Suprapubic skin (tissue), 4 donors: ENCODE measurements around the gene IMMP2L. TPM values are rescaled to one million over a fixed set of nuclear protein-coding genes. Genes with fewer than 3 reads are reported as not detected.

ENCODE experiments used
- DNase-seq, 2 donors: peaks; one replicate each; pipeline ENCODE4 v3.0.0-alpha.2; 2019; ENCODE audit warnings: low spot score in 2 of 2
- H3K27ac ChIP-seq: fragments of 200-600 bp; sonication (generic); one replicate; pipeline ENCODE4 v1.5.1; 2019
- H3K27me3 ChIP-seq: fragments of 200-600 bp; sonication (generic); one replicate; pipeline ENCODE4 v1.5.1; 2019
- H3K36me3 ChIP-seq: fragments of 200-600 bp; sonication (generic); one replicate; pipeline ENCODE4 v1.5.1; 2019
- H3K4me1 ChIP-seq: fragments of 200-600 bp; sonication (generic); one replicate; pipeline ENCODE4 v1.5.1; 2019
- H3K4me3 ChIP-seq: fragments of 200-600 bp; sonication (generic); one replicate; pipeline ENCODE4 v1.5.1; 2019; ENCODE audit warnings: mild to moderate bottlenecking
- H3K9me3 ChIP-seq: fragments of 200-600 bp; sonication (generic); one replicate; pipeline ENCODE4 v1.5.1; 2019
- EP300 ChIP-seq: sonication (generic); formaldehyde crosslinking; IDR thresholded peaks from one replicate; pipeline ENCODE4 v1.6.1; 2017; ENCODE audit warnings: antibody characterized with exemption
- POLR2A ChIP-seq, 2 donors: fragments of 450-650 bp; IDR thresholded peaks; one replicate each; pipeline ENCODE4 v1.6.1; 2017; ENCODE audit warnings: antibody characterized with exemption in 2 of 2, mild to moderate bottlenecking in 2 of 2, moderate library complexity in 2 of 2
- POLR2AphosphoS5 ChIP-seq, 3 donors: sonication (generic); formaldehyde crosslinking; IDR thresholded peaks; one replicate each; pipeline ENCODE4 v1.6.1; 2017; ENCODE audit warnings: antibody characterized with exemption in 3 of 3
- WGBS: methylation state at CpG from one replicate; pipeline ENCODE4 v1.1.5; 2018; 5-methylcytosine and 5-hydroxymethylcytosine counted together
- total RNA-seq, 4 donors: library from RNA; depleted of rRNA; stranded (reverse); fragments of >200 nt; gene quantifications; one replicate each; pipeline ENCODE4 v1.1.0, GENCODE V29; 2016
- TF ChIP-seq, protein P1 (sequence below), 2 donors: fragments of 200-600 bp in 1 of 2; fragments of 450-650 bp in 1 of 2; sonication (generic) in 1 of 2; IDR thresholded peaks; one replicate each; pipeline ENCODE4 v1.5.1; 2016 to 2019; ENCODE audit warnings: antibody characterized with exemption in 2 of 2, mild to moderate bottlenecking in 1 of 2, moderate library complexity in 1 of 2

Gene IMMP2L
- total RNA-seq, 4 donors from 2014 or later: 10.6 to 20.6 (median 14.6) TPM

DNA sequence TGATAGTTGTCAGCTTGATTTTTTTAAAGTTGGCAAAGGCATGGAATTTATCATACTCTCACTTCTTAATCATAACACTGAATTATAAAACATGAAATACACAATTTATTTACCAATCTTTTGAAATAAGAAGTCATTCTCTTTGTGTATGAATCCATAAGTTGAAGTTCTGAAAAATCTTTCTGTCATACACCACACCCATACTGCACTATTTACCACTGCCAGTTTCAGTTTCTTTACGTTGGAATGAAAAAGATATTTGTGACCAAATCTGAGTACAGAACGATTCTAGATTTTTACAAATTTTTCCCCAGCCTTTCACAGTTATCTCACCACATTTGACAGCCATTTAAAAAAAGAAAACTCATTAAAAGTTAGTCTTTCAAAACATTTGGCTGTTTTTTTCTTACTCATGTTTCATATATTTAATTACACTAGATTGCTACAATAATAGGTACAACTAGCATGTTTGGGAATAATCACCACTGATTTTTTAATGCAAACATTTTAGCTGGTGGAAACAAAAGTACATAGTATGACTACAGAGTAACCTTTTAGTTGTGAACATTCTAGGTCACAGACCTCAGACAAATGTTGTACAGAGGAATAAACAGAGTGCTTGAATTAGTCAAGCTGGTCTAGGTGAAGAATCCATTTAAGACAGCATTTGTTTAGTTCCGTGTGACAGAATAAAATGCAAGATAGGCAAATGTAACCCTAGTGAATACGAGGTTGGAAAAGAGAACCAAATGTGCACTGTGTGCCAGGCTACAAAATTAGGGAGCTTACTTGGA lies 656.3 kb downstream of the IMMP2L start:
- H3K4me1 ChIP-seq: no peaks in the 10 kb centered on the region
- H3K27ac ChIP-seq: no peak overlapping the region
- WGBS: 85% methylated on average over 4 of the region's 4 CpGs
- no peaks in the 10 kb centered on the region for H3K36me3 ChIP-seq
- no peak for TF ChIP-seq EP300
- TF ChIP-seq, protein P1, sequence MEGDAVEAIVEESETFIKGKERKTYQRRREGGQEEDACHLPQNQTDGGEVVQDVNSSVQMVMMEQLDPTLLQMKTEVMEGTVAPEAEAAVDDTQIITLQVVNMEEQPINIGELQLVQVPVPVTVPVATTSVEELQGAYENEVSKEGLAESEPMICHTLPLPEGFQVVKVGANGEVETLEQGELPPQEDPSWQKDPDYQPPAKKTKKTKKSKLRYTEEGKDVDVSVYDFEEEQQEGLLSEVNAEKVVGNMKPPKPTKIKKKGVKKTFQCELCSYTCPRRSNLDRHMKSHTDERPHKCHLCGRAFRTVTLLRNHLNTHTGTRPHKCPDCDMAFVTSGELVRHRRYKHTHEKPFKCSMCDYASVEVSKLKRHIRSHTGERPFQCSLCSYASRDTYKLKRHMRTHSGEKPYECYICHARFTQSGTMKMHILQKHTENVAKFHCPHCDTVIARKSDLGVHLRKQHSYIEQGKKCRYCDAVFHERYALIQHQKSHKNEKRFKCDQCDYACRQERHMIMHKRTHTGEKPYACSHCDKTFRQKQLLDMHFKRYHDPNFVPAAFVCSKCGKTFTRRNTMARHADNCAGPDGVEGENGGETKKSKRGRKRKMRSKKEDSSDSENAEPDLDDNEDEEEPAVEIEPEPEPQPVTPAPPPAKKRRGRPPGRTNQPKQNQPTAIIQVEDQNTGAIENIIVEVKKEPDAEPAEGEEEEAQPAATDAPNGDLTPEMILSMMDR (IDR thresholded peaks at IDR 0.05): no peak
- no peak for TF ChIP-seq POLR2A (IDR thresholded peaks at IDR 0.05)
- TF ChIP-seq POLR2AphosphoS5 (IDR thresholded peaks at IDR 0.05): no peak
- H3K4me3 ChIP-seq: no peak overlapping the region
- H3K9me3 ChIP-seq: no peaks in the 10 kb centered on the region
- no peaks in the 10 kb centered on the region for H3K27me3 ChIP-seq
- no peak for DNase-seq

GRCh38 chr7:110898516-110898915 lies 663.8 kb downstream of the IMMP2L start:
- Histone ChIP-seq H3K4me1 (no peaks in the 10 kb centered on the region), H3K27me3 (no peaks in the 10 kb centered on the region), H3K4me3 (no peak overlapping the region), H3K9me3 (no peaks in the 10 kb centered on the region), H3K36me3 (no peaks in the 10 kb centered on the region), H3K27ac (no peak overlapping the region)
- TF ChIP-seq, protein P1 (IDR thresholded peaks at IDR 0.05): no peak
- no peak for TF ChIP-seq POLR2A (IDR thresholded peaks at IDR 0.05)
- TF ChIP-seq EP300: no peak
- no peak for TF ChIP-seq POLR2AphosphoS5 (IDR thresholded peaks at IDR 0.05)
- no peak for DNase-seq

DNA sequence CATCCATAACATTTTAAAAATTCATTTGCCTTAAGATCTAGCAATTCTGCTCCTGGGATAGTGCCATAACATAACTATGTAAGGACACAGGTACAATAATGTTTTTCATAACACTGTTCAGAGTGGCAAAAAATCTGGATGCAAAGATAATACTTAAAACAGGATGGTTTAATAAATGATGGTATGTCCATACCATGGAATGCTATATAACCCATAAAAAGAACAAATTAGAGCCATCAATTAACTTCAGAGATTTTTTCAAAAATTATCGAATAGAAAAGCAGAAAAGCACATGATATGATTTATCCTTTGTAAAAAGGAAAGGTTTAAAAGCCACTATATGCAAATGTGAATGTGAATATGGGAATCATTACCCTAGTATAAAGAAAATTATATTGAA lies 664.8 kb downstream of the IMMP2L start:
- no peaks in the 10 kb centered on the region for H3K4me1 ChIP-seq
- TF ChIP-seq EP300 (no peak), POLR2A (IDR thresholded peaks at IDR 0.05) (no peak), POLR2AphosphoS5 (IDR thresholded peaks at IDR 0.05) (no peak)
- TF ChIP-seq, protein P1 (IDR thresholded peaks at IDR 0.05): no peak
- H3K9me3 ChIP-seq: no peaks in the 10 kb centered on the region
- 98% methylated on average over 1 of the region's 1 CpG for WGBS
- H3K36me3 ChIP-seq: no peaks in the 10 kb centered on the region
- H3K27ac ChIP-seq: no peak overlapping the region
- no peaks in the 10 kb centered on the region for H3K27me3 ChIP-seq
- no peak for DNase-seq
- H3K4me3 ChIP-seq: no peak overlapping the region

DNA sequence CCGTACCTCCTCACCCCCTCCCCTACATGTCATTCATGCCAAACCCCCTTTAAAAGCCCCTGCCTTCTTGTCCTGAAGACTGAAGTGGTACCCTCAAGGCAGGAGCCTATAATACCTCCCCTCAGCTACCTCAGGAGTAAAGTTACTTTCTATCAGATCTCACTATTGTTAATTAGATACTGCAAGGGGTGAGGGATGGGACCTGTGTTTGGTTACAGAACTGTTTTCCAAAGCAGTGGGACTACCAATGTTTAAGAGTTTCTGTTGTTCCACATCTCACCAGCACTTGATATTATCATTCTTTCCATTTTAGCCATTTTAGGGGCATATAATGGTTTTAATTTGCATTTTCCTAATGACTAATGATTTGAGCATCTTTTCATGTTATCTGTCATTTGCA lies 668.2 kb downstream of the IMMP2L start:
- TF ChIP-seq POLR2A (IDR thresholded peaks at IDR 0.05) (no peak), POLR2AphosphoS5 (IDR thresholded peaks at IDR 0.05) (no peak), EP300 (no peak)
- TF ChIP-seq, protein P1 (IDR thresholded peaks at IDR 0.05): no peak
- H3K36me3 ChIP-seq: no peaks in the 10 kb centered on the region
- H3K27ac ChIP-seq: no peak overlapping the region
- no peak overlapping the region for H3K4me3 ChIP-seq
- no peaks in the 10 kb centered on the region for H3K4me1 ChIP-seq
- H3K9me3 ChIP-seq: no peaks in the 10 kb centered on the region
- no peaks in the 10 kb centered on the region for H3K27me3 ChIP-seq
- WGBS: 100% methylated on average over 1 of the region's 1 CpG
- DNase-seq: no peak

DNA sequence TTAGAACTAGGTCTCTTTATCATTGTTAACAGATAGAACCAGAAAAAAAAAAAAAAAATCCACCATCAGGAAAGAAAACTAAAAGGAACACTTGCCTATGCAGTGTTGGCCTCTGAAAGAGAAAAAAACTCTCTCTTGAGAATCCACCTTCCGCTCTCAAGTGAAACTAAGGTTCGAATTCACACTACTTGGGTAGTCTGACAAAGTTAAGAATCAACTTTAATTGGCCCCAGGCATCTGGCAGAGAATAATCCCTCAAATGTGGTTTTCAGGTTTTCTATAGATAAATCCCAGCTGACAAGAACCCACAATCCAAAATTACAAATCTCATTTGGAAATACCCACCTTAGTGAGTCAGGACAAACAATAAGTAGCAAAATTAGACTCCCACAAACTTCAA lies 671.1 kb downstream of the IMMP2L start:
- no peaks in the 10 kb centered on the region for H3K36me3 ChIP-seq
- 81% methylated on average over 2 of the region's 2 CpGs for WGBS
- no peaks in the 10 kb centered on the region for H3K4me1 ChIP-seq
- H3K9me3 ChIP-seq: no peaks in the 10 kb centered on the region
- no peak overlapping the region for H3K4me3 ChIP-seq
- no peak overlapping the region for H3K27ac ChIP-seq
- TF ChIP-seq POLR2AphosphoS5 (IDR thresholded peaks at IDR 0.05) (no peak), POLR2A (IDR thresholded peaks at IDR 0.05) (no peak), EP300 (no peak)
- TF ChIP-seq, protein P1 (IDR thresholded peaks at IDR 0.05): no peak
- DNase-seq: no peak
- H3K27me3 ChIP-seq: no peaks in the 10 kb centered on the region
